Stimulated activated CD4-positive, alpha-beta T cell treated with anti-CD3 and anti-CD28 coated beads, TNF-alpha, amount 100 ng/mL, for 24 hours (primary cell): ENCODE data around the gene SPTBN4.
"Not testable (repeated sequence)": the region's sequence is repeated elsewhere in the genome, so short reads cannot be mapped to it uniquely, and the experiment has no call there.

Experiments
- DNase-seq, 3 experiments: peaks; one replicate each; pipeline ENCODE4 v3.0.0-alpha.2; 2020; ENCODE audit warnings: low read depth in 3 of 3

Gene SPTBN4

GRCh38 chr19:40466985-40467734, at the start of gene SPTBN4:
Gene SPTBN4, plus strand, starts transcription at chr19:40467001. Its CDS starts 5,621 bp downstream, at chr19:40472622.
- DNase-seq: no peak

GRCh38 chr19:40417643-40417981, 49.2 kb upstream of the SPTBN4 start:
- DNase-seq: no peak

GRCh38 chr19:40418040-40418439, 48.8 kb upstream of the SPTBN4 start:
- no peak for DNase-seq

- DNase-seq: no peak
These were observed 47.7 kb upstream of the SPTBN4 start for GRCh38 chr19:40419066-40419612.

- DNase-seq: no peak
These were observed 47.0 kb upstream of the SPTBN4 start for GRCh38 chr19:40419780-40420179.

GRCh38 chr19:40420451-40420765, 46.4 kb upstream of the SPTBN4 start:
- no peak for DNase-seq

- peak; percentile 38 to 77 (median 52) for DNase-seq
These were observed 45.7 kb upstream of the SPTBN4 start for GRCh38 chr19:40420766-40421765.

GRCh38 chr19:40421993-40422747, 44.6 kb upstream of the SPTBN4 start:
- no peak for DNase-seq

GRCh38 chr19:40422748-40423566, 43.8 kb upstream of the SPTBN4 start:
- no peak for DNase-seq

GRCh38 chr19:40423938-40424337, 42.9 kb upstream of the SPTBN4 start:
- no peak for DNase-seq

GRCh38 chr19:40424637-40425449, 42.0 kb upstream of the SPTBN4 start:
- no peak for DNase-seq

GRCh38 chr19:40425450-40426287, 41.1 kb upstream of the SPTBN4 start, which contains the start of gene SERTAD1:
Gene SERTAD1, minus strand, starts transcription at chr19:40425992. Its CDS starts 2,446 bp downstream, at chr19:40423546.
- DNase-seq: peak; percentile 100

- not testable (repeated sequence) for DNase-seq
These were observed 38.6 kb upstream of the SPTBN4 start for GRCh38 chr19:40428197-40428596.

GRCh38 chr19:40430242-40430641, 36.6 kb upstream of the SPTBN4 start:
- DNase-seq: not testable (repeated sequence)

- no peak for DNase-seq
These were observed 35.1 kb upstream of the SPTBN4 start for GRCh38 chr19:40431698-40432097.

- DNase-seq: not testable (repeated sequence)
These were observed 34.0 kb upstream of the SPTBN4 start for GRCh38 chr19:40432760-40433159.

- DNase-seq: peak in 1 of 3 experiments; percentile 32
These were observed 33.2 kb upstream of the SPTBN4 start for GRCh38 chr19:40433391-40434216.

- DNase-seq: no peak
These were observed 28.5 kb upstream of the SPTBN4 start for GRCh38 chr19:40438284-40438683.
